HepG2 (cell line): ENCODE data around the gene ABCF1. TPM values are rescaled to one million over a fixed set of nuclear protein-coding genes. Genes with fewer than 3 reads are reported as not detected.

Experiments
- ASH2L ChIP-seq: fragments of 300-600, 200-600 bp; sonication (generic); IDR thresholded peaks from 2 replicates; pipeline ENCODE4 v1.7.0; 2017; ENCODE audit warnings: low read depth, mild to moderate bottlenecking, moderate library complexity, mixed read lengths, low read length; ENCODE audit not compliant: insufficient read length
- CHD2 ChIP-seq: IDR thresholded peaks from 2 replicates; pipeline ENCODE4 v1.6.1; 2011; ENCODE audit warnings: low read depth, low read length, improper control_type of control experiment
- MXD4 ChIP-seq: IDR thresholded peaks from 2 replicates; pipeline ENCODE4 v1.6.1; 2016; ENCODE audit warnings: mild to moderate bottlenecking, missing biosample characterization, missing genetic modification reagents
- MYNN ChIP-seq: sonication (generic); formaldehyde crosslinking; IDR thresholded peaks from 2 replicates; pipeline ENCODE4 v1.4.0; 2020; ENCODE audit warnings: mild to moderate bottlenecking, low read depth, missing genetic modification reagents
- NAIF1 ChIP-seq: sonication (generic); formaldehyde crosslinking; IDR thresholded peaks from 2 replicates; pipeline ENCODE4 v1.5.0; 2020; ENCODE audit warnings: mild to moderate bottlenecking, missing genetic modification reagents, borderline replicate concordance
- SATB2 ChIP-seq: sonication (generic); formaldehyde crosslinking; IDR thresholded peaks from 2 replicates; pipeline ENCODE4 v1.5.0; 2020; ENCODE audit warnings: missing genetic modification reagents
- TOE1 ChIP-seq: sonication (generic); formaldehyde crosslinking; IDR thresholded peaks from 2 replicates; pipeline ENCODE4 v1.4.0; 2020; ENCODE audit warnings: mild to moderate bottlenecking, missing genetic modification reagents
- ZEB1 ChIP-seq: IDR thresholded peaks from 2 replicates; pipeline ENCODE4 v1.6.1; 2012; ENCODE audit warnings: mild to moderate bottlenecking, low read depth, inconsistent platforms; ENCODE audit not compliant: insufficient replicate concordance
- ZNF772 ChIP-seq: sonication (generic); formaldehyde crosslinking; IDR thresholded peaks from 2 replicates; pipeline ENCODE4 v1.5.0; 2020; ENCODE audit warnings: mild to moderate bottlenecking, missing genetic modification reagents
- polyA plus RNA-seq, 8 experiments: library from polyadenylated mRNA; depleted of rRNA in 3 of 8; stranded (reverse) in 7 of 8; unstranded in 1 of 8; fragments of >200 nt; fragmentation: Illumina TruSeq in 4 of 8; extraction: Trizol in 4 of 8; gene quantifications; 2 replicates each; pipeline versions ENCODE4 v1.2.1 to v1.2.3, GENCODE V29; 2011 to 2016; ENCODE audit warnings: low read depth in 4 of 8, missing spikeins in 1 of 8, mixed read lengths in 1 of 8; ENCODE audit not compliant: insufficient read depth in 1 of 8
- total RNA-seq, 5 experiments: library from RNA; depleted of rRNA; stranded (reverse); fragments of >200 nt; fragmentation: Illumina TruSeq; extraction: Trizol; gene quantifications; 2 replicates each; pipeline ENCODE4 v1.2.3, GENCODE V29; 2016; ENCODE audit warnings: low read depth in 1 of 5
- TF ChIP-seq, protein P1 (sequence below): sonication (generic); formaldehyde crosslinking; IDR thresholded peaks from 2 replicates; pipeline ENCODE4 v1.5.0; 2020; ENCODE audit warnings: mild to moderate bottlenecking, missing genetic modification reagents, moderate library complexity
- TF ChIP-seq, protein P2 (sequence below): sonication (generic); formaldehyde crosslinking; IDR thresholded peaks from 2 replicates; pipeline ENCODE4 v1.5.0; 2020; ENCODE audit warnings: missing genetic modification reagents
- TF ChIP-seq, protein P3 (sequence below): sonication (generic); formaldehyde crosslinking; IDR thresholded peaks from 2 replicates; pipeline ENCODE4 v1.4.0; 2020; ENCODE audit warnings: missing genetic modification reagents, borderline replicate concordance
- TF ChIP-seq, protein P4 (sequence below): sonication (generic); formaldehyde crosslinking; IDR thresholded peaks from 2 replicates; pipeline ENCODE4 v1.8.0; 2022; ENCODE audit warnings: missing genetic modification reagents, mild to moderate bottlenecking, moderate library complexity, borderline replicate concordance
- TF ChIP-seq, protein P5 (sequence below): sonication (generic); formaldehyde crosslinking; IDR thresholded peaks from 2 replicates; pipeline ENCODE4 v1.4.0; 2020; ENCODE audit warnings: missing genetic modification reagents

Gene ABCF1
- total and polyA plus RNA-seq, 2 of the 13 experiments (the other 11 are each of a cell fraction or from before 2014, with no cell fraction given): 25.4 to 98.9 TPM

DNA sequence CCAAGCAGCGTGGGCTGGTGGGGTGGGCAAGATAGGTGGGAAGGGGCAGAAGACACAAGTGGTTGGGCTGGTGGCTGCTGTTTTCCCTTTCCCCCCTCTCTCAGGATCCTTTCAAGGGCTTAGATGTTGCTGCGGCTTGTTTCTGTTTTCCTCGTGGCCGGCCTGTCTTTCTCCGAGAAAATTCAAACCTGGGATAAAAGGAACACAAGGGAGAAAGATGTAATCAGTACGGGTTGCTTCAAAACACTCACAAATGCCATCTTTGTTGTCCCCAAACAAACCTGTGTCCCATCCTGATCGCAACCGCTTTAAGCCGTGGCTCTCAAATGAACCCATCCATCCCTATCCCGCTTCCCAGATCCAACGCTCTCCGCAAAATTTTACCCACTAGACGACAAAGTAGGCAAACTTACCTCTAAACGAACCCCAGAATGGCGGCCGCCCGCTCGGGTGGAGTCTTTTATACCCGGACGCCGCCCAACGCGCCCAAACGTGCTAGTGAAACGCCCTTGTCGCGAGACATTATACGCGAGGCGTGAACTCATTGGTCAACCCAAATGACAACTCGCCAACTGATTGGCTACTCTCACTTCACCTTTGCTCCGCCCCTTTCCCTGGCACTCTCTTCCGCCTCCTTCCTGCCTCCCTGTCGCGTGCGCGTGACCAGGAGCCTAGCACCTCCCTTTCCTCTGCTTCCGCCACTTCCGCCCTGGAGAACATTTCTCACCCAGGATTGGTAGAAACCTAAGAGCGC lies 45.7 kb downstream of the ABCF1 start, which contains the start of gene PPP1R10 (continued):
- no peak for TF ChIP-seq SATB2
- TF ChIP-seq MYNN: peak; percentile 64; the same call in 1 of the 2 replicates
- no peak for TF ChIP-seq TOE1 (CRISPR knock-in tag)
- no peak for TF ChIP-seq ASH2L
- TF ChIP-seq CHD2: peak; percentile 97
- TF ChIP-seq ZNF772 (CRISPR knock-in tag): peak; percentile 96
- TF ChIP-seq, protein P1, sequence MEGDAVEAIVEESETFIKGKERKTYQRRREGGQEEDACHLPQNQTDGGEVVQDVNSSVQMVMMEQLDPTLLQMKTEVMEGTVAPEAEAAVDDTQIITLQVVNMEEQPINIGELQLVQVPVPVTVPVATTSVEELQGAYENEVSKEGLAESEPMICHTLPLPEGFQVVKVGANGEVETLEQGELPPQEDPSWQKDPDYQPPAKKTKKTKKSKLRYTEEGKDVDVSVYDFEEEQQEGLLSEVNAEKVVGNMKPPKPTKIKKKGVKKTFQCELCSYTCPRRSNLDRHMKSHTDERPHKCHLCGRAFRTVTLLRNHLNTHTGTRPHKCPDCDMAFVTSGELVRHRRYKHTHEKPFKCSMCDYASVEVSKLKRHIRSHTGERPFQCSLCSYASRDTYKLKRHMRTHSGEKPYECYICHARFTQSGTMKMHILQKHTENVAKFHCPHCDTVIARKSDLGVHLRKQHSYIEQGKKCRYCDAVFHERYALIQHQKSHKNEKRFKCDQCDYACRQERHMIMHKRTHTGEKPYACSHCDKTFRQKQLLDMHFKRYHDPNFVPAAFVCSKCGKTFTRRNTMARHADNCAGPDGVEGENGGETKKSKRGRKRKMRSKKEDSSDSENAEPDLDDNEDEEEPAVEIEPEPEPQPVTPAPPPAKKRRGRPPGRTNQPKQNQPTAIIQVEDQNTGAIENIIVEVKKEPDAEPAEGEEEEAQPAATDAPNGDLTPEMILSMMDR (CRISPR knock-in tag): no peak
- TF ChIP-seq ZEB1: peak; percentile 18
- no peak; the same call in 1 of the 2 replicates for TF ChIP-seq MXD4 (CRISPR knock-in tag)
- no peak for TF ChIP-seq NAIF1 (CRISPR knock-in tag)
- TF ChIP-seq, protein P2, sequence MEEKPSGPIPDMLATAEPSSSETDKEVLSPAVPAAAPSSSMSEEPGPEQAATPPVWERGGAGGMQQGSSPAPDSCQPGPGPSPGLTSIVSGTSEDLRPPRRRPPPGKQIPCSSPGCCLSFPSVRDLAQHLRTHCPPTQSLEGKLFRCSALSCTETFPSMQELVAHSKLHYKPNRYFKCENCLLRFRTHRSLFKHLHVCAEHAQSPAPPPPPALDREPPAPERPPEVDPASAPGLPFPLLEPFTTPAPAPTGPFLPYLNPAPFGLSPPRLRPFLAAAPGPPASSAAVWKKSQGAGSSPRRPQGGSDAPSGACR (CRISPR knock-in tag): peak; percentile 81
- TF ChIP-seq, protein P3, sequence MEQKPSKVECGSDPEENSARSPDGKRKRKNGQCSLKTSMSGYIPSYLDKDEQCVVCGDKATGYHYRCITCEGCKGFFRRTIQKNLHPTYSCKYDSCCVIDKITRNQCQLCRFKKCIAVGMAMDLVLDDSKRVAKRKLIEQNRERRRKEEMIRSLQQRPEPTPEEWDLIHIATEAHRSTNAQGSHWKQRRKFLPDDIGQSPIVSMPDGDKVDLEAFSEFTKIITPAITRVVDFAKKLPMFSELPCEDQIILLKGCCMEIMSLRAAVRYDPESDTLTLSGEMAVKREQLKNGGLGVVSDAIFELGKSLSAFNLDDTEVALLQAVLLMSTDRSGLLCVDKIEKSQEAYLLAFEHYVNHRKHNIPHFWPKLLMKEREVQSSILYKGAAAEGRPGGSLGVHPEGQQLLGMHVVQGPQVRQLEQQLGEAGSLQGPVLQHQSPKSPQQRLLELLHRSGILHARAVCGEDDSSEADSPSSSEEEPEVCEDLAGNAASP: peak; percentile 62; the same call in 1 of the 2 replicates
- TF ChIP-seq, protein P4, sequence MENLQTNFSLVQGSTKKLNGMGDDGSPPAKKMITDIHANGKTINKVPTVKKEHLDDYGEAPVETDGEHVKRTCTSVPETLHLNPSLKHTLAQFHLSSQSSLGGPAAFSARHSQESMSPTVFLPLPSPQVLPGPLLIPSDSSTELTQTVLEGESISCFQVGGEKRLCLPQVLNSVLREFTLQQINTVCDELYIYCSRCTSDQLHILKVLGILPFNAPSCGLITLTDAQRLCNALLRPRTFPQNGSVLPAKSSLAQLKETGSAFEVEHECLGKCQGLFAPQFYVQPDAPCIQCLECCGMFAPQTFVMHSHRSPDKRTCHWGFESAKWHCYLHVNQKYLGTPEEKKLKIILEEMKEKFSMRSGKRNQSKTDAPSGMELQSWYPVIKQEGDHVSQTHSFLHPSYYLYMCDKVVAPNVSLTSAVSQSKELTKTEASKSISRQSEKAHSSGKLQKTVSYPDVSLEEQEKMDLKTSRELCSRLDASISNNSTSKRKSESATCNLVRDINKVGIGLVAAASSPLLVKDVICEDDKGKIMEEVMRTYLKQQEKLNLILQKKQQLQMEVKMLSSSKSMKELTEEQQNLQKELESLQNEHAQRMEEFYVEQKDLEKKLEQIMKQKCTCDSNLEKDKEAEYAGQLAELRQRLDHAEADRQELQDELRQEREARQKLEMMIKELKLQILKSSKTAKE (CRISPR knock-in tag): no peak
- TF ChIP-seq, protein P5, sequence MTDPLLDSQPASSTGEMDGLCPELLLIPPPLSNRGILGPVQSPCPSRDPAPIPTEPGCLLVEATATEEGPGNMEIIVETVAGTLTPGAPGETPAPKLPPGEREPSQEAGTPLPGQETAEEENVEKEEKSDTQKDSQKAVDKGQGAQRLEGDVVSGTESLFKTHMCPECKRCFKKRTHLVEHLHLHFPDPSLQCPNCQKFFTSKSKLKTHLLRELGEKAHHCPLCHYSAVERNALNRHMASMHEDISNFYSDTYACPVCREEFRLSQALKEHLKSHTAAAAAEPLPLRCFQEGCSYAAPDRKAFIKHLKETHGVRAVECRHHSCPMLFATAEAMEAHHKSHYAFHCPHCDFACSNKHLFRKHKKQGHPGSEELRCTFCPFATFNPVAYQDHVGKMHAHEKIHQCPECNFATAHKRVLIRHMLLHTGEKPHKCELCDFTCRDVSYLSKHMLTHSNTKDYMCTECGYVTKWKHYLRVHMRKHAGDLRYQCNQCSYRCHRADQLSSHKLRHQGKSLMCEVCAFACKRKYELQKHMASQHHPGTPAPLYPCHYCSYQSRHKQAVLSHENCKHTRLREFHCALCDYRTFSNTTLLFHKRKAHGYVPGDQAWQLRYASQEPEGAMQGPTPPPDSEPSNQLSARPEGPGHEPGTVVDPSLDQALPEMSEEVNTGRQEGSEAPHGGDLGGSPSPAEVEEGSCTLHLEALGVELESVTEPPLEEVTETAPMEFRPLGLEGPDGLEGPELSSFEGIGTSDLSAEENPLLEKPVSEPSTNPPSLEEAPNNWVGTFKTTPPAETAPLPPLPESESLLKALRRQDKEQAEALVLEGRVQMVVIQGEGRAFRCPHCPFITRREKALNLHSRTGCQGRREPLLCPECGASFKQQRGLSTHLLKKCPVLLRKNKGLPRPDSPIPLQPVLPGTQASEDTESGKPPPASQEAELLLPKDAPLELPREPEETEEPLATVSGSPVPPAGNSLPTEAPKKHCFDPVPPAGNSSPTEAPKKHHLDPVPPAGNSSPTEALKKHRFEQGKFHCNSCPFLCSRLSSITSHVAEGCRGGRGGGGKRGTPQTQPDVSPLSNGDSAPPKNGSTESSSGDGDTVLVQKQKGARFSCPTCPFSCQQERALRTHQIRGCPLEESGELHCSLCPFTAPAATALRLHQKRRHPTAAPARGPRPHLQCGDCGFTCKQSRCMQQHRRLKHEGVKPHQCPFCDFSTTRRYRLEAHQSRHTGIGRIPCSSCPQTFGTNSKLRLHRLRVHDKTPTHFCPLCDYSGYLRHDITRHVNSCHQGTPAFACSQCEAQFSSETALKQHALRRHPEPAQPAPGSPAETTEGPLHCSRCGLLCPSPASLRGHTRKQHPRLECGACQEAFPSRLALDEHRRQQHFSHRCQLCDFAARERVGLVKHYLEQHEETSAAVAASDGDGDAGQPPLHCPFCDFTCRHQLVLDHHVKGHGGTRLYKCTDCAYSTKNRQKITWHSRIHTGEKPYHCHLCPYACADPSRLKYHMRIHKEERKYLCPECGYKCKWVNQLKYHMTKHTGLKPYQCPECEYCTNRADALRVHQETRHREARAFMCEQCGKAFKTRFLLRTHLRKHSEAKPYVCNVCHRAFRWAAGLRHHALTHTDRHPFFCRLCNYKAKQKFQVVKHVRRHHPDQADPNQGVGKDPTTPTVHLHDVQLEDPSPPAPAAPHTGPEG: no peak; the same call in 1 of the 2 replicates
